ENCODE data around the gene HECW1.
"Not testable (repeated sequence)": the region's sequence is repeated elsewhere in the genome, so short reads cannot be mapped to it uniquely, and the experiment has no call there.

Gene HECW1

DNA sequence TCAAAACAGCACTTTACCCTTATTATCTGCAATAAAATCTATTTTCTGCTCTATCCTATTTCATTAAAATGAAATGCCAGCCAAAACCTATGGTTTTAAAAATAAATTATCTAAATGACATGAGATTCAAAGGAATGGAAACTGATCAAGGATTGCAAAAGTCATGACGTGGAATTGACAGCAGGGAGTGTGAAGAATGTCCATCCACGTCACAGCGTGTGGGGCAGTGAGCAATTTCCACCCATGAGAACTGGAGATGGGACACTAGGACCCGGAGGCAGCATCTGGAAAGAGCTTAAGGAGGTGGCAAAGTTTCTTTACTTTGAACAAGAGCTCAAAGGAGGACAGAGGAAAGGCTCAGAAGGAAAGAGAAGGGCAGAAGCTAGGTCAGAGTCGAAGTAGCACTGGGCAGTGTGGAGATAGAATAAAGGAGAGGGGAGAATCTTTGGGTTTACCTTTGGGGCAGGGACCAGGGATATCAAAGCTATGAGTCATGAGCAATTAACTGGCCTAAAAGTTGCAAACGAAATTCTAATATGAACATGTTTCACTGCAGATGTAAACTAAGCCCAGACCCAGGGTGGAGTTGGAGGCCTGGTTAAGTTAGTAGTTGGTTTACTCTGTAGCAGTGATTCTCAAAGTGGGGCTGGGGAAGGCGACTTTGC, 445.5 kb downstream of the HECW1 start:
- DNase-seq, result no peak

GRCh38 chr7:43559171-43559945, 446.9 kb downstream of the HECW1 start:
- no peak for DNase-seq

DNA sequence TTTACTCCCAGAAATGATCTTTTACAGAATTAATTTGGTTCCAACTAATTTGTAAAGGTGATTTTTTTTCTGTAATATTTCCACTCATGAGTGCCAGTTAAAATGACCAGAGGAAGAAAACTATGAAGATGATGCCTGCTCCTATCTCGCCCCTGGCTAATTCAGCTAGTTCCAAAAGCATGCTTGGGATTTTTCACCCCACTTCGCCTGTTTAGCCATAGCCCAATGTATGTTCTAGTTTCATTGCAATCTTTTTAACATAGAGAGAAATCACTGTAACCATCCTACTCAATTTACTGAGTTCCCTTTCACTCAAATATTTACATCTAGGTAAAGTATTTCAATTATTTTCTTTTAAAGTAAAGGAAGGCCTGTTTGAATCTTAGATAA, 447.5 kb downstream of the HECW1 start:
- no peak for DNase-seq

GRCh38 chr7:43560742-43561330, 448.4 kb downstream of the HECW1 start:
- no peak for DNase-seq

DNA sequence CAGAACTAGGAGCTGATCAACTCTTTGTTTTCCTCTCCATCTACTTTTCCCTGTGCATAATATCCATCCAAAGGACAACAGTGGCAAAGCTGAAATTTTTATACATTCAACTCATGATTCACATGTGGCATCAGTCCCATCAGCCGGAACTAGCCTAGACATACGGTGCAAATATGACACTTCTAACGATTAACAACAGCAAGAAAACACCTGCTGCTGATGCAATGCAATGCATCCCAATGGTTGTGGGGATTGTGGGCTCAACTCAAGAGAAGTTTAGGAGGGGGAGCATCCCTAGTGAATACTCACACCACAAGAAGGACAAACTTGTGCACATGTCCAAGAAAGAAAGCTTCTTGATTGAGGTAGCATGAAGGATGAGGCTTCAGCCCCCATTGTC, 449.9 kb downstream of the HECW1 start:
- no peak for DNase-seq

DNA sequence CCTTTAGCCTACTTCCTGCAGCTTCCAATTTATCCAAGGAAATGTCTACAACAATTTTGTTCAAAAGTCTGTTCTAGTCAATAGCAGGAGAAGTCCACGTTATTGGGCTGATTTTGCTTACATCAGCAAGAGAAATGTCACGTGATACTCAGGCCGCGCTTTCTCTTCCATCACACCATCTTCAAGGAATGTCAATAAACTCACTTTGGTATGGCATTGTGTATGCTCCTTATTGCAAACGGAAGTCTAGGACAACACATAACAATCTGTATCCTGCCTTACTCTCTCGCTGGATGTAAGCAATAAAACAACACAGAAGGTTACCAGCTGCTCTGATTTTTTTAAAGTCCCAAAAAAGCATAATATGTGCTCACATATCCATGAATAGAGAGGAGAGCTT, 453.3 kb downstream of the HECW1 start:
- DNase-seq, result no peak

- no peak for DNase-seq
These were observed 456.1 kb downstream of the HECW1 start for GRCh38 chr7:43568529-43568928.

DNA sequence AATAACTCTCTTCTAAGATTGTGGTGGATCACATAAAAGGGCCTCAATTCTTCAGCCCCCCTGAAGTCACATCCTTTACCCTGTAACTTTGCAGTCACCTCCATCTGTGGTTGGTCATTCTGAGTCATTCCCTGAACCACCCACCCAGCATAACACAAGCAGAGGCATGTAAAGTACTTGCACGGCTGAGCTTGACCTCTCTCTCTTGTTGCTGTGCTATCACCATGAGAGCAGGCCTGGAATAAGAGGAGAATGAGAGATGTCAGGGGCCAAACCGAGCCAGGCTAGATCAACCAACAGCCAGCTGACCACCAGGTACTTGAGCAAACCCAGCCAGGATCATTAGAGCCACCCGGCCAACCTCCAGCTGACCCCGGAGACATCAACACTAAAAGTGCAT, 457.0 kb downstream of the HECW1 start:
- no peak for DNase-seq

- no peak for DNase-seq
These were observed 458.4 kb downstream of the HECW1 start for GRCh38 chr7:43570688-43571365.

GRCh38 chr7:43572516-43573049, 460.1 kb downstream of the HECW1 start:
- DNase-seq, result peak; percentile 54

DNA sequence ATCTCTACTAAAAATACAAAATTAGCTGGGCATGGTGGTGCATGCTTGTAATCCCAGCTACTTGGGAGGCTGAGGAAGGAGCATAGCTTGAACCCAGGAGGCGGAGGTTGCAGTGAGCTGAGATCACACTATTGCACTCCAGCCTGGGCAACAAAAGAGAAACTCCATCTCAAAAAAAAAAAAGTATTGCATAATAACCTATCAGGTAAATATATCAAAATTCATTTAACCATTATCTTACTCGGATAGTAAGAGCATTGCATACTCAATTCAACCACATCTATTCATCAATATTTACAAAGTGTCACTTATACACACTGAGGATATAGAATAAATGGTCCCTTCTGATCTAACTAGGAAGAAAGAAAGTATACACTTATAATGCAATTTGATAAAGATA, 461.4 kb downstream of the HECW1 start:
- not testable (repeated sequence) for DNase-seq

- DNase-seq, result no peak
These were observed 463.1 kb downstream of the HECW1 start for GRCh38 chr7:43575506-43575905.

DNA sequence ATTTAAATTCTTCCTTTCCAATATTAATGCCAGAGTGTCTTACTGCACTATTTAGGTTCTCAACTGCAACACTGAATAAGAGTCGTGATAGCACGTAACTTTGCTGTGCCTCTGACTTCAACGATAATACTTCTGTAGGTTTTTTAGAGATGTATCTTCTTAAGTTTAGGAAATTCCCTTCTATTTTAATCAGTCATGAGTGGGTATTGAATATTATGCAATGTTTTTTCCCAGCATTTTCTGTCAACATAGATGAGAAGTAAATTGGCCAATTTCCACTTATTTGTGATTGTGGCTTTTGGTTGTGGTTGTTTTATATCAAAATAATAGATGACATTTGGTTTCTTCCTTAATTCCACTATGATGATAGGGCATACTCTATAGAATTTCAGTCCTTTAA, 463.8 kb downstream of the HECW1 start:
- no peak for DNase-seq

- no peak for DNase-seq
These were observed 465.1 kb downstream of the HECW1 start for GRCh38 chr7:43577485-43577951.

DNA sequence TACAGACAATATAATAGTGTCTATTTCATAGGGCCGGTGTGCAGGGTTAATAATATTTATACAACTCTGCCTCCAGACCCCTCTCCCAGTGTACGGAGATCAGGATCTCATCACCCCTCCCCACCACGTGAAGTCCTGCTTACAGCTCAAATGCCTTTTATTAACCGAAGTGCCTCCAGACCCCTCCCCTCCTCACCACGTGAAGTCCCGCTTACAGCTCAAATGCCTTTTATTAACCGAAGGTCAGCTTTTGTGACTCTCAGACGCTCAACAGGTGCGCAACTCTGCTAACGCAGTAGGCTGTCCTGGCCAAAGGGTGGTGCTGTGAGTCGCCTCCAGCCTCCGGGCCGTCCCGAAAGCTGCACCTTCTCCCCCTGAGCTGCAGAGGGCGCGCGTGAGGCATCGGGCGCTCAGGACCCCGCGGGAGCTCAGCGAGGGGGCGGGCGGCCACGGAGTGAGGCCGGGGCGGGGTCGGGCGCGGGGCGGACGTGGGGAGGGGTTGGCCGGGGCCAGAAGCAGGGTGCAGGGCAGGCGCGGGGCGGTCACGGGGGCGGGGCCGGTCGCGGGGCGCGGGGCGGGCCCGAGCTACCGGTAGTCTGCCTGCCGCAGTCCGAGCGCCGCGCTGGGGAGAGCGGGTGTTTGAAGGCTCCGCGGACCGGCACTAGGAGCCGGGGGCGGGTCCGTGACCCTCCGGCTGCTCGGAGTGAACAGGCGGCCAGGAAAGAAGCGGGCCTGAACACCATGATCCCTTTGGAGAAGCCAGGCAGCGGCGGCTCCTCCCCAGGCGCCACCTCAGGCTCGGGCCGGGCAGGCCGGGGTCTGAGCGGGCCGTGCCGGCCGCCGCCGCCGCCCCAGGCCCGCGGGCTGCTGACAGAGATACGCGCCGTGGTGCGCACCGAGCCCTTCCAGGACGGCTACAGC, 470.3 kb downstream of the HECW1 start, which contains the start of gene STK17A:
TSS of gene STK17A (plus strand) at position 606 of the 921 bp plus-strand sequence. CDS start at position 742, 136 bp downstream.
- peak; percentile 94 for DNase-seq

- peak; percentile 75 for DNase-seq
These were observed 471.2 kb downstream of the HECW1 start for GRCh38 chr7:43583424-43584194.

- peak; percentile 55 for DNase-seq
These were observed 471.7 kb downstream of the HECW1 start for GRCh38 chr7:43584195-43584586.

DNA sequence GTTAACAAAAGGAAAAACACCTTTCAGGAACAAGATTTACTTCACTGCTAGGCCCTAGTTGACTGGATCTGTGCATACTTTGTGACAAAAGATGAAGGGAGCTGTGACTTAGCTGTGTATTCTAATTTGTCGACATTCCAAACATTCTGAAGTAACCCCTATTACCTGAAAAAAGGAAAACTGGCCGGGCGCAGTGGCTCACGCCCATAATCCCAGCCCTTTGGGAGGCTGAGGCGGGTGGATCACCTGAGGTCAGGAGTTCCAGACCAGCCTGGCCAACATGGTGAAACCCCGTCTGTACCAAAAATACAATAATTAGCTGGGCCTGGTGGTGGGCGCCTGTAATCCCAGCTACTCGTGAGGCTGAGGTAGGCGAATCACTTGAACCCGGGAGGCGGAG, 472.3 kb downstream of the HECW1 start:
- peak; percentile 35 for DNase-seq

- DNase-seq, result no peak
These were observed 473.1 kb downstream of the HECW1 start for GRCh38 chr7:43585562-43585961.

DNA sequence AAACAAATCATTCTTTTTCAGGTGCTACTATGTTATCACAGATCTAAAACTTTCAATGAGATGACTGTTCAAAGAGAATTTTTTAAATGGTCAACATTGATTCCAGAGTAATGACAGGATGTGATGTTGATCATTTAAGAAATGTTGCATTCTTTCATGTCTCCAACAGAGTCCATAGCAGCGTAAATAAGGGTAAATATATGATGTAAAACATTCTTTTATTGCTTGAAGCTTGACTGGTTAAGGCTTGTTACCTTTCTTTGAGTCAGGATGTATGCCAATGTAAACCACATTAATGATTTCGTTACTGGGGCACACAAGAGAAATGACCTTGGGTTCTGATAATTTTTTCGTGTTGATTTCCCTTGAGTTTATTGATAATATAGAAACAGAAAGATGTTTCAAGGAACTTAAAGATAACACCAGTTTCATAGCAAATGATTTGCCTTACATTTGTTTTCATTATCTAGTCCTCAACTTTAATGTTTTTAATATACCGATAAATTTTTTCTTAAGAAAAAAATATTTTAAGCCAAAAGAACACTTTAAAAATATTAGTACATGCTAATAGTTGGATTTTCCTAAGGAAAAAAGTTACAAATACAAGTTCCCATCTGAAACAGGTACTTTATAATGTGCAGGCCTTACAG, 473.9 kb downstream of the HECW1 start:
- DNase-seq, result no peak
